ENCODE results near the gene ENOX1. TPM values are rescaled to one million over a fixed set of nuclear protein-coding genes. Genes with fewer than 3 reads are reported as not detected.

ENOX1 gene
- total RNA-seq, 2 donors from 2014 or later = 0.33 TPM; not detected in 1

DNA sequence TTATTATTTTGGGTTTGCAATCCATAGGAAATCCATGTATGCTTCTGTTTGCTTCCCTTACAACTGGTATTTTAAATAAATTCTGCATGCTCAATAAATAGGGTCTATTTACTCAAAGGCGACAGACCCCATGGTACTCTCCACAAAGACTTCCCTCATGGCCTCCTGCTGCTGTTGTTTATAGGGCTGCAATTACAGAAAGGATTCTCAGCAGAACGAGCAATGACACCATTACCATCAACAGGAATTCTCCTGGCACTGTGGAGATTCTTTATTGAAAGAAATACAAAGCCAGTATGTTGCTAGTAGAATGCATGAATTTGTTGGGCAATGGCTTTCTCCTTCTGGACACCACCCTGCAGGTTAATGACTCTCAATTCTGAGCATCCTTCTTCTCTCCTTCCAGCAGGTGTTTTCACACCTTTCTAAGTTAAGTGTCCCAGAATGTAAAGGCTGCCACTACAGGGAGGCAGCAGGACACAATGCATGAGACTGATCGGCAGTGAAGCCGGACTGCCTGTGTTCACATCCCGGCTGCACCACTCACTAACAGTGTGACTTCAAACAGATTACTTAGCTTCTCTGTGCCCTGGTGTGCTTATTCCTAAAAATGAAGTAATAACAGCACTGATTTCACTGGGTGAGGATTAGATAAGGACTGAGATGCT lies 403.1 kb downstream of the ENOX1 start:
- no peaks in the 10 kb centered on the region for H3K36me3 ChIP-seq (ENCODE audit: control insufficient read depth, insufficient read depth, low read length)
- Mint-ChIP-seq H3K4me3 (no peak overlapping the region), H3K9me3 (peaks cover 7% of the 10 kb centered on the region), H3K4me1 (peaks cover 32% of the 10 kb centered on the region), H3K27ac (no peak overlapping the region), H3K27me3 (ENCODE audit: insufficient read depth) (no peaks in the 10 kb centered on the region), H3K36me3 (ENCODE audit: low read depth) (no peaks in the 10 kb centered on the region)
- peak; percentile 64 for DNase-seq
- WGBS, 2 experiments (ENCODE audit: insufficient coverage in 1 of 2, insufficient read length in 1 of 2) = 64 to 70% methylated on average over 3 to 4 of the region's 5 CpGs
- TF ChIP-seq, protein P1, sequence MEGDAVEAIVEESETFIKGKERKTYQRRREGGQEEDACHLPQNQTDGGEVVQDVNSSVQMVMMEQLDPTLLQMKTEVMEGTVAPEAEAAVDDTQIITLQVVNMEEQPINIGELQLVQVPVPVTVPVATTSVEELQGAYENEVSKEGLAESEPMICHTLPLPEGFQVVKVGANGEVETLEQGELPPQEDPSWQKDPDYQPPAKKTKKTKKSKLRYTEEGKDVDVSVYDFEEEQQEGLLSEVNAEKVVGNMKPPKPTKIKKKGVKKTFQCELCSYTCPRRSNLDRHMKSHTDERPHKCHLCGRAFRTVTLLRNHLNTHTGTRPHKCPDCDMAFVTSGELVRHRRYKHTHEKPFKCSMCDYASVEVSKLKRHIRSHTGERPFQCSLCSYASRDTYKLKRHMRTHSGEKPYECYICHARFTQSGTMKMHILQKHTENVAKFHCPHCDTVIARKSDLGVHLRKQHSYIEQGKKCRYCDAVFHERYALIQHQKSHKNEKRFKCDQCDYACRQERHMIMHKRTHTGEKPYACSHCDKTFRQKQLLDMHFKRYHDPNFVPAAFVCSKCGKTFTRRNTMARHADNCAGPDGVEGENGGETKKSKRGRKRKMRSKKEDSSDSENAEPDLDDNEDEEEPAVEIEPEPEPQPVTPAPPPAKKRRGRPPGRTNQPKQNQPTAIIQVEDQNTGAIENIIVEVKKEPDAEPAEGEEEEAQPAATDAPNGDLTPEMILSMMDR (conservative IDR thresholded peaks at IDR 0.05) = no peak
- H3K27me3 ChIP-seq (ENCODE audit: control insufficient read depth, insufficient read depth, low read length, poor library complexity, severe bottlenecking) = no peaks in the 10 kb centered on the region
- H3K4me3 ChIP-seq (ENCODE audit: low read length) = no peak overlapping the region
- no peak overlapping the region for H3K27ac ChIP-seq (ENCODE audit: low read depth, low read length)
- H3K9me3 ChIP-seq (ENCODE audit: control insufficient read depth, low read length) = no peaks in the 10 kb centered on the region
- H3K9ac ChIP-seq (ENCODE audit: extremely low read depth, low read length, poor library complexity, severe bottlenecking) = no peak overlapping the region
- H3K4me1 ChIP-seq (ENCODE audit: control insufficient read depth, insufficient read depth, low read length) = peaks cover 5% of the 10 kb centered on the region

DNA sequence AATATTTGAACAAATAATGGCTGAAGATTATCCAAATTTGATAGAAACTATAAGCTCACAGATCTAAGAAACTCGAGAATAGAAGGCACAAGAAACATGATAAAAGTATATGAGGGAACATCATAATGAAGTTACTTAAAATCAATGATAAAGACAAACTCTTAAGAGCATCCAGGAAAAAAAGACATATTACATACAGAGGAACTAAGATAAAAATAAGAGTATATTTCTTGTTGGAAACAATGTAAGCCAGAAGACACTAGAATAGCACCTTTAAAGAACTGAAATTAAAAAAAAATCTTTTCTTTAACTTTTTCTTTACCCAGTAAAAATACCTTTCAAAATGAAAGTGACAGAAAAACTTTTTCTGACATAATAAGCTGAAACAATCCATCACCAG lies 407.0 kb downstream of the ENOX1 start:
- no peak overlapping the region for H3K4me3 ChIP-seq (ENCODE audit: low read length)
- peaks cover 7% of the 10 kb centered on the region for H3K9me3 Mint-ChIP-seq
- TF ChIP-seq, protein P1 (conservative IDR thresholded peaks at IDR 0.05) = no peak
- no peak overlapping the region for H3K27ac ChIP-seq (ENCODE audit: low read depth, low read length)
- no peaks in the 10 kb centered on the region for H3K27me3 ChIP-seq (ENCODE audit: control insufficient read depth, insufficient read depth, low read length, poor library complexity, severe bottlenecking)
- H3K36me3 ChIP-seq (ENCODE audit: control insufficient read depth, insufficient read depth, low read length) = no peaks in the 10 kb centered on the region
- no peak overlapping the region for H3K4me3 Mint-ChIP-seq
- H3K4me1 ChIP-seq (ENCODE audit: control insufficient read depth, insufficient read depth, low read length) = peaks cover 5% of the 10 kb centered on the region
- no peaks in the 10 kb centered on the region for H3K36me3 Mint-ChIP-seq (ENCODE audit: low read depth)
- DNase-seq = no peak
- H3K4me1 Mint-ChIP-seq = peaks cover 18% of the 10 kb centered on the region
- 100% methylated on average over 1 of the region's 1 CpG; no CpG with 5 or more reads in 1 of the 2 experiments for WGBS, 2 experiments (ENCODE audit: insufficient coverage in 1 of 2, insufficient read length in 1 of 2)
- H3K9ac ChIP-seq (ENCODE audit: extremely low read depth, low read length, poor library complexity, severe bottlenecking) = no peak overlapping the region
- H3K27me3 Mint-ChIP-seq (ENCODE audit: insufficient read depth) = peaks cover 3% of the 10 kb centered on the region
- no peak overlapping the region for H3K27ac Mint-ChIP-seq
- peaks cover 4% of the 10 kb centered on the region for H3K9me3 ChIP-seq (ENCODE audit: control insufficient read depth, low read length)

DNA sequence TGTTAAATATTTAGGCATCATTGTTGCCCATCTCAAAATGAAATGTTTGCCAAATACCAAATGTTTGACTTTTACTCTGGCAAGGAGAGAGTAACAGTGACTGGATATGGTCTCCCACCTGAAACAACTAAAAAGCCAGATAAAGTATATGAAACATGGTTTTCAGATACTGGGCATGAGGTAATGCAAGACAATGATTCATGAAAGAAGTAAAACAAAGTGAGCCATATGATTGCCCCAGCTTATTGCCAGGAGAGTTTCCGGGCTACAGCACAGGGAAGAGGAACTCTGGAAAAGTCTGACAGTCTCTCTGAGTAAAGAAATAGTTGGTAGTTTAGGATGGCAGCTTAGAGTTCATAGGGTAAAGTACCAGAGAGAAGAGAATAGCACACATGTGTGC lies 408.8 kb downstream of the ENOX1 start:
- Mint-ChIP-seq H3K4me1 (peaks cover under 1% of the 10 kb centered on the region), H3K9me3 (peaks cover 7% of the 10 kb centered on the region), H3K27ac (no peak overlapping the region), H3K36me3 (ENCODE audit: low read depth) (no peaks in the 10 kb centered on the region), H3K27me3 (ENCODE audit: insufficient read depth) (peaks cover 3% of the 10 kb centered on the region), H3K4me3 (no peak overlapping the region)
- DNase-seq = no peak
- H3K27ac ChIP-seq (ENCODE audit: low read depth, low read length) = no peak overlapping the region
- TF ChIP-seq, protein P1 (conservative IDR thresholded peaks at IDR 0.05) = no peak
- no peaks in the 10 kb centered on the region for H3K4me1 ChIP-seq (ENCODE audit: control insufficient read depth, insufficient read depth, low read length)
- WGBS, 2 experiments (ENCODE audit: insufficient coverage in 1 of 2, insufficient read length in 1 of 2) = 94 to 100% methylated on average over 1 of the region's 1 CpG
- peaks cover 4% of the 10 kb centered on the region for H3K9me3 ChIP-seq (ENCODE audit: control insufficient read depth, low read length)
- no peaks in the 10 kb centered on the region for H3K27me3 ChIP-seq (ENCODE audit: control insufficient read depth, insufficient read depth, low read length, poor library complexity, severe bottlenecking)
- no peak overlapping the region for H3K9ac ChIP-seq (ENCODE audit: extremely low read depth, low read length, poor library complexity, severe bottlenecking)
- H3K4me3 ChIP-seq (ENCODE audit: low read length) = no peak overlapping the region
- no peaks in the 10 kb centered on the region for H3K36me3 ChIP-seq (ENCODE audit: control insufficient read depth, insufficient read depth, low read length)

All from endodermal cell (in vitro differentiated cells).